GM12878 (cell line): ENCODE measurements around the gene FEN1. TPM values are rescaled to one million over a fixed set of nuclear protein-coding genes. Genes with fewer than 3 reads are reported as not detected.

Source experiments
- ATAC-seq: fragments of 200-7000 bp; cut with Tn5 transposase; 3 replicates; pipeline ENCODE4 v1.9.1; 2020; ENCODE audit warnings: mild to moderate bottlenecking, moderate library complexity
- BruUV-seq: library from RNA; stranded (reverse); fragments of 400-500 nt; replicated peaks from 2 replicates; lab custom pipeline; 2021; lab: Mats Ljungman, UMichigan
- CTCF ChIA-PET: fragments of 300-600 bp; sonication (Branson Sonifier 250); formaldehyde crosslinking; extraction: SDS; loops from one replicate; lab custom pipeline; 2021; ENCODE audit warnings: inconsistent platforms; lab: Yijun Ruan, JAX
- POLR2A ChIA-PET: fragments of 350-600 bp; formaldehyde crosslinking; extraction: SDS; loops from one replicate; lab custom pipeline; 2021; ENCODE audit warnings: inconsistent platforms; lab: Charles Lee
- RAD21 ChIA-PET: fragments of 300-600 bp; sonication (Branson Sonifier 250); formaldehyde crosslinking; loops from one replicate; lab custom pipeline; 2023; ENCODE audit warnings: antibody characterized with exemption; ENCODE audit not compliant: unreplicated experiment; lab: Charles Lee
- SMC1A ChIA-PET: fragments of 300-600 bp; sonication (Branson Sonifier 250); formaldehyde crosslinking; loops from one replicate; lab custom pipeline; 2023; ENCODE audit not compliant: unreplicated experiment, uncharacterized antibody; lab: Charles Lee
- DNase-seq: peaks from one replicate; pipeline ENCODE4 v3.0.0-alpha.2; 2011; ENCODE audit warnings: low read depth, low spot score
- FAIRE-seq: peaks from 3 replicates; lab custom pipeline; 2011; peaks lifted over from hg19 to GRCh38; lab: Jason Lieb, UNC
- H2AFZ ChIP-seq: 2 replicates; pipeline ENCODE4 v1.6.0; 2011; ENCODE audit warnings: low read depth, low read length, control low read depth; ENCODE audit not compliant: control insufficient read depth
- H3K27ac ChIP-seq: 2 replicates; pipeline ENCODE4 v1.5.1; 2011; ENCODE audit warnings: control low read depth; ENCODE audit not compliant: control insufficient read depth, insufficient read depth
- H3K27me3 ChIP-seq, 2 experiments: replicated peaks in 1 of 2; 2 replicates each; pipeline versions ENCODE4 v1.6.0 to v1.6.1; 2011; ENCODE audit warnings: low read length in 1 of 2; ENCODE audit not compliant: control insufficient read depth in 2 of 2, insufficient read depth in 2 of 2
- H3K36me3 ChIP-seq, 2 experiments: 2 replicates each; pipeline ENCODE4 v1.5.1; 2011; ENCODE audit warnings: low read length in 1 of 2; ENCODE audit not compliant: control insufficient read depth in 2 of 2, insufficient read depth in 2 of 2
- H3K4me1 ChIP-seq: 2 replicates; pipeline ENCODE4 v1.6.1; 2011; ENCODE audit warnings: mild to moderate bottlenecking, low read length, moderate library complexity, mixed read lengths; ENCODE audit not compliant: control insufficient read depth, insufficient read depth
- H3K4me2 ChIP-seq: 2 replicates; pipeline ENCODE4 v1.6.0; 2011; ENCODE audit warnings: control low read depth; ENCODE audit not compliant: control insufficient read depth, insufficient read depth
- H3K4me3 ChIP-seq: fragments of 200-600 bp; sonication (generic); 2 replicates; pipeline ENCODE4 v1.5.1; 2016
- H3K79me2 ChIP-seq: 2 replicates; pipeline ENCODE4 v1.6.0; 2011; ENCODE audit warnings: low read length; ENCODE audit not compliant: control insufficient read depth, insufficient read depth
- H3K9ac ChIP-seq: 2 replicates; pipeline ENCODE4 v1.8.0; 2011; ENCODE audit warnings: low read length, control low read depth, mixed read lengths; ENCODE audit not compliant: control insufficient read depth, insufficient read depth
- H3K9me3 ChIP-seq: replicated peaks from 3 replicates; pipeline ENCODE4 v1.5.1; 2011; ENCODE audit warnings: mild to moderate bottlenecking, low read length; ENCODE audit not compliant: control insufficient read depth, insufficient read depth
- H4K20me1 ChIP-seq: 2 replicates; pipeline ENCODE4 v1.6.0; 2011; ENCODE audit not compliant: control insufficient read depth, insufficient read depth
- ATF7 ChIP-seq: fragments of 450-650 bp; IDR thresholded peaks from 2 replicates; pipeline ENCODE4 v1.6.1; 2016; ENCODE audit warnings: low read depth, mild to moderate bottlenecking
- CBX5 ChIP-seq: sonication (generic); IDR thresholded peaks from 2 replicates; pipeline ENCODE4 v1.6.1; 2016; ENCODE audit warnings: low read depth, moderate library complexity, mild to moderate bottlenecking, inconsistent platforms
- DPF2 ChIP-seq: fragments of 450-650 bp; IDR thresholded peaks from 2 replicates; pipeline ENCODE4 v1.6.1; 2017; ENCODE audit warnings: mild to moderate bottlenecking
- EED ChIP-seq: sonication (generic); IDR thresholded peaks from 2 replicates; pipeline ENCODE4 v1.6.1; 2016; ENCODE audit warnings: antibody characterized with exemption, low read depth
- EZH2 ChIP-seq: IDR thresholded peaks from 2 replicates; pipeline ENCODE4 v1.6.1; 2012; ENCODE audit warnings: low read depth, mild to moderate bottlenecking, control low read depth, inconsistent platforms, low read length, borderline replicate concordance; ENCODE audit not compliant: control insufficient read depth
- NFIC ChIP-seq: IDR thresholded peaks from 2 replicates; pipeline ENCODE4 v1.6.1; 2012; ENCODE audit warnings: low read depth, mild to moderate bottlenecking, inconsistent platforms, low read length, moderate library complexity
- NR2F1 ChIP-seq: fragments of 450-650 bp; conservative IDR thresholded peaks from 2 replicates; pipeline ENCODE4 v1.6.1; 2017; ENCODE audit warnings: mild to moderate bottlenecking
- PAX8 ChIP-seq: fragments of 450-650 bp; IDR thresholded peaks from 2 replicates; pipeline ENCODE4 v1.6.1; 2017; ENCODE audit warnings: mild to moderate bottlenecking, moderate library complexity
- REST ChIP-seq: IDR thresholded peaks from 2 replicates; pipeline ENCODE4 v1.6.1; 2012; ENCODE audit warnings: mild to moderate bottlenecking, low read depth, low read length
- SMAD5 ChIP-seq: IDR thresholded peaks from 2 replicates; pipeline ENCODE4 v1.6.1; 2016; ENCODE audit warnings: antibody characterized with exemption, low read depth
- YBX1 ChIP-seq: fragments of 450-650 bp; IDR thresholded peaks from 2 replicates; pipeline ENCODE4 v1.6.1; 2016; ENCODE audit warnings: antibody characterized with exemption
- ZNF207 ChIP-seq: fragments of 450-650 bp; IDR thresholded peaks from 2 replicates; pipeline ENCODE4 v1.6.1; 2014; ENCODE audit warnings: antibody characterized with exemption, mild to moderate bottlenecking, borderline replicate concordance
- ZNF384 ChIP-seq: IDR thresholded peaks from 2 replicates; pipeline ENCODE4 v1.6.1; 2012; ENCODE audit warnings: low read depth, mild to moderate bottlenecking, low read length, improper control_type of control experiment, borderline replicate concordance
- WGBS: methylation state at CpG from one replicate; pipeline ENCODE4 v1.1.6; 2016; ENCODE audit warnings: low lambda C conversion rate; ENCODE audit not compliant: insufficient replicate concordance, insufficient coverage; ENCODE audit errors: missing lambda C conversion rate; 5-methylcytosine and 5-hydroxymethylcytosine counted together
- in situ Hi-C: fragments of 300-500 bp; cut with MboI; formaldehyde crosslinking; loops from 9 replicates; pipeline ENCODE4 v1.14.3; 2018; ENCODE audit warnings: mixed read lengths
- intact Hi-C: fragments of 100-400 bp; cut with micrococcal nuclease; formaldehyde crosslinking; loops from one replicate; pipeline ENCODE4 v1.14.2; 2022; ENCODE audit not compliant: unreplicated experiment
- polyA plus RNA-seq, 11 experiments: library from polyadenylated mRNA; depleted of rRNA in 4 of 11; unstranded in 6 of 11; stranded (reverse) in 5 of 11; fragments of >200 nt; fragmentation: Nextera tagmentation in 4 of 11; fragmentation: Illumina TruSeq in 1 of 11; extraction: Ambion mirVana in 4 of 11; extraction: Trizol in 1 of 11; gene quantifications; 1 replicate in 1 of 11; 2 replicates in 10 of 11; pipeline versions ENCODE4 v1.2.1 to v1.2.3, GENCODE V29; 2011 to 2016; ENCODE audit warnings: inconsistent platforms in 2 of 11, missing spikeins in 2 of 11, low read depth in 1 of 11
- total RNA-seq, 4 experiments: library from RNA; depleted of rRNA in 3 of 4; stranded (reverse); fragments of >200 nt in 3 of 4; fragmentation: Illumina TruSeq in 1 of 4; extraction: Trizol in 1 of 4; gene quantifications; 2 replicates each; pipeline versions ENCODE4 v1.2.1 to v1.2.3, GENCODE V29; 2013 to 2021

FEN1 gene
- total and polyA plus RNA-seq, 10 of the 15 experiments (the other 5 are each of a cell fraction or from before 2014, with no cell fraction given) = 54.8 to 282 (median 125) TPM

GRCh38 chr11:61771195-61771894 is 21.4 kb upstream of the FEN1 start:
- Histone ChIP-seq H3K4me2 (no peak overlapping the region), H3K9me3 (no peaks in the 10 kb centered on the region), H3K79me2 (no peaks in the 10 kb centered on the region), H3K27me3 (no peaks in the 10 kb centered on the region), H3K4me1 (no peaks in the 10 kb centered on the region), H2AFZ (no peak overlapping the region), H3K36me3 (no peaks in the 10 kb centered on the region), H3K27ac (no peak overlapping the region), H3K4me3 (no peak overlapping the region), H4K20me1 (no peaks in the 10 kb centered on the region), H3K9ac (no peak overlapping the region)
- SMC1A ChIA-PET = no interaction called here
- no TSS peak for BruUV-seq
- FAIRE-seq = no peak
- TF ChIP-seq SMAD5 (no peak), EED (no peak), EZH2 (no peak)
- WGBS = 53% methylated on average over 15 of the region's 15 CpGs
- CTCF ChIA-PET = interaction anchor here (1.5 kb wide), 1 partner anchor 23 kb away, joined by 4 read pairs; no protein-coding TSS in a partner anchor
- no peak for DNase-seq
- intact Hi-C loops (no loop called here), in situ Hi-C loops (no loop called here)
- peak; percentile 12; the same call in 1 of the 3 replicates for ATAC-seq
- POLR2A ChIA-PET = interaction anchor here (0.6 kb wide), 1 partner anchor 686 kb away, joined by 4 read pairs; no protein-coding TSS in a partner anchor
- RAD21 ChIA-PET = no interaction called here

GRCh38 chr11:61771985-61772455 is 20.7 kb upstream of the FEN1 start:
- Histone ChIP-seq H3K4me2 (no peak overlapping the region), H3K36me3 (no peaks in the 10 kb centered on the region), H4K20me1 (no peaks in the 10 kb centered on the region), H3K4me3 (no peak overlapping the region), H2AFZ (peak overlapping the region; percentile 62; the same call in 1 of the 2 replicates), H3K79me2 (no peaks in the 10 kb centered on the region), H3K9me3 (no peaks in the 10 kb centered on the region), H3K27ac (no peak overlapping the region), H3K4me1 (no peaks in the 10 kb centered on the region), H3K27me3 (no peaks in the 10 kb centered on the region), H3K9ac (no peak overlapping the region)
- DNase-seq (no peak), FAIRE-seq (no peak), ATAC-seq (no peak)
- ChIA-PET SMC1A (no interaction called here), POLR2A (interaction anchor here (0.6 kb wide), 1 partner anchor 686 kb away, joined by 4 read pairs; no protein-coding TSS in a partner anchor), RAD21 (interaction anchor here (1.2 kb wide), 1 partner anchor 13 kb away, joined by 3 read pairs; no protein-coding TSS in a partner anchor), CTCF (interaction anchor here (0.7 to 1.5 kb wide), 2 partner anchors 23 to 25 kb away, joined by 3 to 4 read pairs; no protein-coding TSS in a partner anchor)
- intact Hi-C loops (no loop called here), in situ Hi-C loops (no loop called here)
- no TSS peak for BruUV-seq
- WGBS = 42% methylated on average over 6 of the region's 7 CpGs
- TF ChIP-seq CBX5 (no peak), ZNF384 (no peak), ZNF207 (no peak), NR2F1 (no peak), YBX1 (no peak), PAX8 (no peak), ATF7 (no peak), DPF2 (no peak), REST (no peak), NFIC (no peak)
